Brain microvascular endothelial cell (primary cell): Measurements from ENCODE around the gene PDGFD.

Experiments
- DNase-seq: peaks from one replicate; pipeline ENCODE4 v3.0.0-alpha.2; 2020
- H3K27ac ChIP-seq: fragments of 250-450 bp; sonication (Bioruptor Pico); 2 replicates; pipeline ENCODE4 v1.5.1; 2020; ENCODE audit warnings: mild to moderate bottlenecking, moderate library complexity
- H3K27me3 ChIP-seq: fragments of 250-450 bp; sonication (Bioruptor Pico); replicated peaks from 2 replicates; pipeline ENCODE4 v1.5.1; 2020; ENCODE audit warnings: mild to moderate bottlenecking
- H3K36me3 ChIP-seq: fragments of 250-450 bp; sonication (Bioruptor Pico); replicated peaks from 2 replicates; pipeline ENCODE4 v1.5.1; 2020; ENCODE audit warnings: mild to moderate bottlenecking
- H3K4me3 ChIP-seq: 2 replicates; pipeline ENCODE4 v1.5.1; 2011; ENCODE audit warnings: low read depth, mild to moderate bottlenecking, control low read depth, low read length, moderate library complexity
- in situ Hi-C: cut with HindIII; loops from 2 replicates; pipeline ENCODE4 v1.10.0; 2017; ENCODE audit warnings: low sequenced_read_pairs, low pct_ligation_motif_present
- TF ChIP-seq, protein P1 (sequence below): IDR thresholded peaks from 2 replicates; pipeline ENCODE4 v1.5.1; 2011; ENCODE audit warnings: low read depth, mild to moderate bottlenecking, moderate library complexity, low read length, control low read depth, inconsistent platforms; ENCODE audit errors: missing control alignments

PDGFD gene

DNA sequence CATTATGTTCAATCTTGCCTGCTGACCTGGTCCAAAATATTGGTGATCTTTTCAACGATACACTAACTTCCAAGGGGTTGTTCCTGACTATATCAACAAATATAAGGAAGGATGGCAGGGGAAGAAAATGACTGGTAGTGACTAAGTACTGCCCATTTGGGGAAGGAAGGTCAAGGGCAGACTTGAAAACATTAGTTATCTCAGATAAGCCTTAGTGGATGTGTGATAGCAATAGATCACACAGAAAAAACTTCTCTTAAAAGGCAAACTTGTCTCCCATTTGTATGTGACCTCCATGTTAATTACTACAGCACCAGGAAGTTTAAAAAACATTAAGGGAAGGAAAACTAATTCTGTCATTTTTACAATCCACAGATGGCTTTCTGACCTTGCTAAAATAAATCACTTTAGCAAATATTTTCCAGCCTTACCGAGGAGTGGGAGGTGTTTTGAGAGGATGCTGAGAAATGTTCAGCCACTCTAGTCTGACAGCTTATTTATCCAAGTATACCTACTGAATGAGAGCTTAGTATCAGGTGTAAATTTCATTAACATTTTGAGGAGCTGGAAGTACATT, 215.7 kb downstream of the PDGFD start:
- Histone ChIP-seq H3K27ac (no peak overlapping the region), H3K4me3 (no peak overlapping the region), H3K36me3 (no peaks in the 10 kb centered on the region), H3K27me3 (no peaks in the 10 kb centered on the region)
- in situ Hi-C loops = no loop called here
- DNase-seq = no peak
- TF ChIP-seq, protein P1, sequence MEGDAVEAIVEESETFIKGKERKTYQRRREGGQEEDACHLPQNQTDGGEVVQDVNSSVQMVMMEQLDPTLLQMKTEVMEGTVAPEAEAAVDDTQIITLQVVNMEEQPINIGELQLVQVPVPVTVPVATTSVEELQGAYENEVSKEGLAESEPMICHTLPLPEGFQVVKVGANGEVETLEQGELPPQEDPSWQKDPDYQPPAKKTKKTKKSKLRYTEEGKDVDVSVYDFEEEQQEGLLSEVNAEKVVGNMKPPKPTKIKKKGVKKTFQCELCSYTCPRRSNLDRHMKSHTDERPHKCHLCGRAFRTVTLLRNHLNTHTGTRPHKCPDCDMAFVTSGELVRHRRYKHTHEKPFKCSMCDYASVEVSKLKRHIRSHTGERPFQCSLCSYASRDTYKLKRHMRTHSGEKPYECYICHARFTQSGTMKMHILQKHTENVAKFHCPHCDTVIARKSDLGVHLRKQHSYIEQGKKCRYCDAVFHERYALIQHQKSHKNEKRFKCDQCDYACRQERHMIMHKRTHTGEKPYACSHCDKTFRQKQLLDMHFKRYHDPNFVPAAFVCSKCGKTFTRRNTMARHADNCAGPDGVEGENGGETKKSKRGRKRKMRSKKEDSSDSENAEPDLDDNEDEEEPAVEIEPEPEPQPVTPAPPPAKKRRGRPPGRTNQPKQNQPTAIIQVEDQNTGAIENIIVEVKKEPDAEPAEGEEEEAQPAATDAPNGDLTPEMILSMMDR = no peak

GRCh38 chr11:103947546-103947919, 216.4 kb downstream of the PDGFD start:
- in situ Hi-C loops = no loop called here
- Histone ChIP-seq H3K27me3 (no peaks in the 10 kb centered on the region), H3K36me3 (no peaks in the 10 kb centered on the region), H3K27ac (no peak overlapping the region), H3K4me3 (no peak overlapping the region)
- TF ChIP-seq, protein P1 = no peak
- no peak for DNase-seq

- DNase-seq = no peak
- no peak overlapping the region for H3K4me3 ChIP-seq
- no peaks in the 10 kb centered on the region for H3K27me3 ChIP-seq
- H3K36me3 ChIP-seq = no peaks in the 10 kb centered on the region
- no peak overlapping the region for H3K27ac ChIP-seq
- TF ChIP-seq, protein P1 = no peak
- in situ Hi-C loops = no loop called here
Observed at GRCh38 chr11:103946793-103947545, 217.0 kb downstream of the PDGFD start.

DNA sequence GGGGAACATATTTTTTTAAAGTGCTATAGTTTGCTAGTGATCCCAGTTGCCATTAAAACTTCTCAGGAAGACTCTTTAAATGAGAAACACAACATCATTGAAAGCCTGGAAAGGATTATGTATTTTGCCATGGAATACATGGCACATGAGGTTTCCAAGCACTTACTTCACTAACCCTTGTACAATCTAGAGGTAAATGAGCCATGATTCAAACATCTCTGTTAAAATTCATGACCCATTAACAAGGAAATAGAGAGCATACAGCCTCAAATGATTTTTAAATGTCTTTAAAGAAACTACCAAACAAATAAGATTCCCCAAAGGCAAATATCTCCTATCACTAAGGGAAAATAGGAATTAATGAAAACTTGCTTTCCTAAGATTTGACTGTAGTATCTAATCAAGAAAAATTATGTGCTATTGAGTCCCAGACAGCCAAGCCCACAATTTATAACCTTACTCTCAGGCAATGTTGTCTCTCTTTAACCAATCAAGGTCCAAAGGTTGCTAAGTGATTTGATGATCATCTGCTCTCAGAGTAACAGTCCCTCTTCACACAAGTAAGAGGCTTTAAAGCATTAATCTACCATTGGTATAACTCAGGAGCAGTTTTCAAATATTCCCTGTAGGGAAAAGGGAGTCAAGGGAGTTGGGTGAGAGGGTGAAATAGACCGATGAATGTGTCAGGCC, 219.6 kb downstream of the PDGFD start:
- TF ChIP-seq, protein P1 = no peak
- no peaks in the 10 kb centered on the region for H3K27me3 ChIP-seq
- H3K4me3 ChIP-seq = no peak overlapping the region
- H3K27ac ChIP-seq = no peak overlapping the region
- no peak for DNase-seq
- H3K36me3 ChIP-seq = no peaks in the 10 kb centered on the region
- in situ Hi-C loops = no loop called here

GRCh38 chr11:103942646-103943045, 221.3 kb downstream of the PDGFD start:
- no peak overlapping the region for H3K27ac ChIP-seq
- H3K4me3 ChIP-seq = no peak overlapping the region
- H3K27me3 ChIP-seq = no peaks in the 10 kb centered on the region
- TF ChIP-seq, protein P1 = no peak
- H3K36me3 ChIP-seq = no peaks in the 10 kb centered on the region
- DNase-seq = no peak
- in situ Hi-C loops = no loop called here
